NCI-H82 (cell line): Measurements from ENCODE around the gene GRIK3.
A peak's percentile ranks its signal among the peaks of the same experiment; 100 is the strongest.
"Not testable (repeated sequence)": the region's sequence is repeated elsewhere in the genome, so short reads cannot be mapped to it uniquely, and the experiment has no call there.

Experiments used
- DNase-seq: peaks from one replicate; lab custom pipeline; 2025; lab: John Stamatoyannopoulos, UW

The GRIK3 gene

DNA sequence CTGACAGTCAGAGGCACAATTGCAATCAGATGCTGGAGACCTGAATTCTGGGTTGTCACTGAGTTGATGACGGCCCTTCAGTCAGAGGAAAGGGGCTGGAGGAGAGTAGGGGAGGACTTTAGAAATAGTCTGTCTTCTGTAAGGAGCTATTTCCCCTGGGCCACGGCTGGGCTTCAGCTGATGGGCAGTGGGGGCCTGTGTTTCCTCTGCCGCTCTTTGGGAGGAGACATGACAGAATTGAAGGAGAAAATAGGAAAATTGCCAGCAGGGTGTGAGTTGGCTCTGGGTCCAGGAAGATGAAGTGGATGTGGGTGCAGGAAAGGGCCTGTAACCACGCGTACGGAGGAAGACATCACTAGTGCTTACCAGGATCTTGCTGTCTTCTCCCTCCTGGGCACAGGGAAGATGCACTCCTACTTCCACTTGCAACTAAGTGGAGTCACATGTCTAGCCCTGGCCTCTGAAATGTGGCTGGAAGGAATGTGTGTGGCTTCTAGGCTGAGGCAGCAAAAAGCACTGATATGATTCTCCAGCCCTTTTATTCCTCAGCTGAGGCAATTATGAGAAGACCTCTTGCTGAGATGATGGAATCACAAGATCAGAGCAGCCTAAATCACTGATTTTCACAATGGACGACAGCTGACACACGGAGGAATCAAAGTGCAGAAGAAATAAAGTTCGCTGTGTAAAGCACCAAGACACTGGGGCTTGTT lies 250.0 kb downstream of the GRIK3 start:
- no peak for DNase-seq

DNA sequence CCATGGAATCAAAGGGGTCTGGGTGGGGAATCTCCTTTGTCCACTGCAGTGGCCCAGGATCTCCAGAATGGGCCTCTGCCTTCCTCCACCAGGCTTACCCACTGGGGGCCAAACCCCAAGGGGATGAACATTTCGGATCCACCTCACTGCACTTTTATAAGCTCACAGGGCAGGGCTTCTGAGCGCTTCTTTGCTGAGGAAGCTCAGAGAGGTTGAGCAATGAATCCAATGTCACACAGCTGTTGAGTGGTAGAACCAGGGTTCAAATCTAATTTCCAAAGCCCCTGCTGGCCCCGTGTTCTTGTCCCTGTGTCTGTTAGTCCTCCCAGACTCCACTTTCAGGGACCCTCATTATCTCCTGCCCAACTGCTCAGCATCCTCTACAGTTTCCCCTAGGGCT lies 250.8 kb downstream of the GRIK3 start:
- DNase-seq = no peak

DNA sequence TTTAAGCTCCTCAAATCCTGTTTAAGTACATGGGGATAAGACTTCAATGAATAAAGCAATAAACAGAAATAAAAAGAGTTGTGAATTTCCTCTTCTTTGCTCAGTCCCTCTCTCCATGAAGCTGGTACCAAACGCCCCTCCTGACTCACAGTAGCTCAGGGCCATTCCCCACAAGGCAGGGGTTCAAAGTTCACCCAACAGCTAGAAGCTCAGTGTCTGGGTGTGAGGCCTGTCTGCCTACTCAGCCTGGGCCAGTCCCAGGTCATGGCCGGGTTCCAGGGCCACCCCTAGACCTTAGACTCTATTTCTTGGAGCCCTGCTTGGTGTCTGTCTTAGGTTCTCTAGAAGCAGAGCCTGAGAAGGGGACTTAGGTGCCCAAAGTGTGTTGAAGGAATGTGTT lies 251.5 kb downstream of the GRIK3 start:
- no peak for DNase-seq

DNA sequence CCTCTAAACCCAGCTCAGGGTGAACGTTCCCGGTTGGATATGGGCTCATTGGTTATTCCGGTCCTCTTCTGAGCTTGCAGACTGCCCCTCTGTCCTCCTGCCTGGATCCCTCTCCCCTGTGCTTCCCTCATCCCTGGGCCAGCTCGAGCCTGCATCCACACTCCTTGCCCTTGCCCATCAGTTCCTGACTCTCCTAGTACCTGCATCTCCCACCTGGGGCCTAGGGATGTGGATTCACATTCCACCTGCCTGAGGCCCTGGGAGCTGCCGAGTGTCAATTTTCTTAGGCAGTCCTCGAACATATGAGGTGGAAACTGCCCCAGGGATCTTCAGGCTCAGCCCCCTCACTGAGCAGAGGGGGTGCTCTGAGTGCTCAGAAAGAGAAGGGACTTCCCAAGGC lies 252.2 kb downstream of the GRIK3 start:
- DNase-seq = no peak

DNA sequence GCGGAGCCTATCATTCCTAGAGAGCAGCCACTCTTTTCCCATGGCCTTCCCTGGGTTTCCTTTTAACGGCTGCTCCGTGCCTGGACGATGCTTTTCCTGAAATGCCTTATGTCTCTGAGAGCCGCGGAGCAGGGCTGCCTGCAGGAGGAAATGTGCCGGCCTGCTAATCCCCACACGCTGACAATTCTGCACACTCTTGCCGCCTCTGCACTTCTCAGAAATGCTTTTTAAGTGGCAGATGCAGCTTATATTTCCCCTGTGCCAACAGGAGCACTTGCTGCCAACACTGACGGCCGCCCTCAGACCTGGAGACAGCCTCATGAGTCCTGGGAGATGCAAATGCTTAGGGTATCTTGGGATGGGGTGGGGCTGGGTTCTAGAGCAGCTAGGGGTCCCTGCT lies 253.2 kb downstream of the GRIK3 start:
- peak; percentile 32 for DNase-seq

DNA sequence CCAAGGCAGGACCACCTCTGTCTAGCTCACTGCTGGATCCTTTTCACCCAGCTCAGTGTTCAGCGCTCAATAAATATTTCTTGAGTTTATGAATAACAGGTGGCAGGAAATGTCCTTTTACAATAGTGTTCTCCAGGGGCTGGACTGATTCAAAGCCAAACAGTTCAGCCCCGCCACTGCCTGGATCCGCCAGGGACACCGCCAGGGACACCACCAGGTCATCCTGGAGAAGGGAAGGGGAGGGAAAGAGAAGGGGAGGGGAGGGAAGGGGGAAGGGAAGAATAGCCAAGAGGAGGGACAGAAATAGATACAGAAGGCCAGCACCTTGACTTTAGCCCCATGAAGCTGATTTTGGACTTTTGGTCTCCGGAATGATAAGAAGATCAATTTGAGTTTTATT lies 255.6 kb downstream of the GRIK3 start:
- DNase-seq = no peak

DNA sequence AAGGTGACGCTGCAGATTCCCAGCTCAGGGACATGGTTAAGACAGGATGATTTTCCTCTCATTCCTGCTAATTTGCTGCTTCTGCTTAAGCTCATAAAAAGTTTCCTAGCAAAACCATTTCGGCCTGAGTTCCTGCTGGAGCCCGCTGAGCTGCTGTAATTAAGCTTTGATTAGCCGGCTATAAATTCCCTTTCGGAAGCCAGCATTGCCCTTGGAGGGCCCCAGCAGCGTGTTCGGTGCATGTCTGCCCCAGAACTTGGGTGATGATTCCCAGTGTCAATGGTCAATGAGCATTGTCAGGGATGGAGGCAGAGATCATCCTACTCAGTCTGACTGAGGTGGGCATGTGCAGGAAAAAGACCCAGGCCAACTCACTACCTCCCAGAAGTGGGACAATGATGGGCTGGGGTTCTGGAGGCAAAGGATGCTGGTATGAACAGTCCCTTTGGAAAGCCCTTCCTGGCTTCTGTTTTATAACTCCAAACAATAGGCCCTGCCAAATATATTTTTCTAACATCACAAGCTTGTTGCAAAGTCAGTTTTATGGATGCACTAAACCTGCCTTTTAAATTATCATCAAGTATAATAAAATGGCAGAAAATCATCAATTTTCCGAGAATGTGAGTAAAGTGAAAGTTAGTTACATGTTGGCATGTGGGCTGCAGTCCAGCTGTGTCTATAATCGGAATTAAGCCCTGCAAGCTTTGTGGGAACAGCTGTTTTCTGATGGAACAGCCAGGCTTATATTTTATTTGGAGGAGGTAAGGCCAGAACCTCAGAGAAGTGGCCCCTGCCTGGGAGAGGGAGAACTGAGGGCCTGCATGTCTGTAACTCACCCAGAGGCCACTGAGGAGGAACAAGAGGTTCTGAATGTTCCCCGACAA lies 257.1 kb downstream of the GRIK3 start:
- peak; percentile 66 for DNase-seq

DNA sequence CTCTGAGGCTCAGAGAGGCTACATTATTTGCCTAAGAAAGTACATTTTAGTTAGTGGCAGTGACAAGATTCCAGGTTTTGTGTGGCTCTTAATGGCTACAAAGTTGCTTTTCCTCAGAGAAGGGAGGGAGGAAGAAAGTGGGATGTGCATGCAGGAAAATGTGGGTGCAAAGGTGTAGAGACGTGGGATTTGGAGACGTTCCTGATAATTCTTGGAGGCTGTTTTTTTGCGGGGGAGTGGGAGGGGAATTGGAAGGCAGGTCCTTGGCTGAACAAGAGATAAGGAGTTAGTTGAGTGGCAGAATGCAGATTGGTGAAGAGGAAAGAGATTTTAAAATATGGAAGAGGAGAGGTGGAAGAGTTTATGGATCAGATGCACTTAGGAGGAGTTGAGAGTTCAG lies 258.1 kb downstream of the GRIK3 start:
- DNase-seq = no peak

DNA sequence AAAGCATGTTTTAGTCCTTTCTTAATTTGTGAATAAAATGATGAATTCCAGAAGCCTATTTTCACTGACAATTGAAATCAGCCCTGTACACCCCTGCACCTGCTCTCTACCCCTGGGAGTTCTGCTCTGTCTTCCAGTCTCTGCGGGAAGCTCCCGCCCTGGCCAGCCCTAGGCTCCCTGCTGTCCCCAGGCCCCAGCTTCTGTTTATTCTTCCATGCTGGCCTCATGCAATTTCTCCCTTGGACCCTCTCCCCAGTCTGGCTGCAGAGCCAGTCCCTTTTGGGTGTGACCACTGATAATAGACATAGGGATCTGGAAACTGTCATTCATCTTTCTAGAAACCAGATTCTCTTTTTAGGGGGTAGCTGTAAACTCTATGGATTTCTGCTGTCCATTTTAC lies 258.6 kb downstream of the GRIK3 start:
- peak; percentile 72 for DNase-seq

DNA sequence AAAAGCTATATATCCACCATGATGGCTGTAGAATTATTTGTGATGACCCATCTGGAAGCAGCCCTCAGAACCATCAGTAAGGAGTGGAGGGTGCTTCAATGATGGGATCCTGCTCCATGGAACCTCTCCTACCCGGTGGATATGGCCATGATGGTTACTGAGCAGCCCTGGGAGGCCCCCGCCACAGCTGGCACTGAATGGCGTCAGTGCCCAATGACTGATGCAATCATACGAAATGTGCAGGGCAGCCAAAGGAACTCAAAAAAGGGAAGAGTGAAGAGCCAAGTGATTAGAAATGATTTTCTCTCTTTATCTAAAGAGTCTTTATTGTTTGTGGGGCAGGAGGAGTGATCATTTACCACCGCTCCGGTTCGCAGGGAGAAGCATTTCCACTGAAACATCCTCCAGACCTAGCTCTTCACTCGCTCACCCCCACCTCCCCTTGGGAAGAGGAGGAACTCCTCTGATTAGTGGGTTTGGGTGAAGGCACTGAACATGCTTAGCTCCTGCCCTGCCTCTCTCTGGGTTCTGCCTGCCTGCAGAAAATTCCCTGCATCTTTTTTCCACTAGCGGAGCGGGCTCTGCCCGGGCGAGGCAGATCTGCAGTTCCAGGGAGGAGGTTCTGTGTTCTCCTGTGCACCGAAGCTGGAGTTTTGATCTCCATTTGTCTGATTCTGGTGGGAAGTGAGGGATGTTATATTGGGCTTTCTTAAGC lies 260.3 kb downstream of the GRIK3 start:
- DNase-seq = peak; percentile 73

DNA sequence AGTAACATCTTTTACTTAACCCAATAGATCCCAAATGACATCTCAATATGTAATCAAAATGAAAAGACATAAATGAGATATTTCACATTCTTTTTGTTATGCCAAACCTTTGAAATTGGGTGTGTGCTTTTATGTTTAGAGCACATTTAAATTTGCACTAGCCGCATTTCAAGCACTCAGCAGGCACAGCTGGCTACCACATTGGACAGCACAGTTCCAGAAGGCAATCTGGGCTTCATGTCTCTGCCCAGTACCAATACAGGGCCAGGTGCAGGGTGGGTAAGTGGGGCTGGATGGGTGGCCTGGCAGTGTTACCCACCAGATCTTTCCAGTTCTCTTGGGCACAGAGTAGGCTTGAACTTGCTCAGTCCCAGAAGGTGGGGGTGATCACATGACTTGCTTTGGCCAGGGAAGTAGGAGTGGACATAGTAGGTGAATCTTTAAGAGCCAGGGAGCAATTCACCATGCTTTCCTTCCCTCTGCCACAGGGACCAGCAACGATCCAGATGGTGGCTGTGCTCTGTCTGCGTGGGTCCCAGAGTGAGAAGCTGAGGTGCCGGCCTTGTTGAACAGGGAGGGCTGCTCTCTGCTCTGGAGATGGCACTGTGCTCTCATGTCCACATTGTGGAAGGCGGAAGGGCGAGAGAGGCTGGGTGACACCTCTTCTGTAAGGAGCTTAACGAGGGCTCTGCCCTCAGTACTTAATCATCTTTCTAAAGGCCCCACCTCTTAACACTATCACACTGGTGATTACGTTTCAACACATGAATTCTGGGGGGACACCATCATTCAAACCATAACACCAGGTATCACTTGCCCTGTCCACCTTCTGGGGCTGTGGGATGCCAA lies 261.4 kb downstream of the GRIK3 start:
- DNase-seq = peak; percentile 86

DNA sequence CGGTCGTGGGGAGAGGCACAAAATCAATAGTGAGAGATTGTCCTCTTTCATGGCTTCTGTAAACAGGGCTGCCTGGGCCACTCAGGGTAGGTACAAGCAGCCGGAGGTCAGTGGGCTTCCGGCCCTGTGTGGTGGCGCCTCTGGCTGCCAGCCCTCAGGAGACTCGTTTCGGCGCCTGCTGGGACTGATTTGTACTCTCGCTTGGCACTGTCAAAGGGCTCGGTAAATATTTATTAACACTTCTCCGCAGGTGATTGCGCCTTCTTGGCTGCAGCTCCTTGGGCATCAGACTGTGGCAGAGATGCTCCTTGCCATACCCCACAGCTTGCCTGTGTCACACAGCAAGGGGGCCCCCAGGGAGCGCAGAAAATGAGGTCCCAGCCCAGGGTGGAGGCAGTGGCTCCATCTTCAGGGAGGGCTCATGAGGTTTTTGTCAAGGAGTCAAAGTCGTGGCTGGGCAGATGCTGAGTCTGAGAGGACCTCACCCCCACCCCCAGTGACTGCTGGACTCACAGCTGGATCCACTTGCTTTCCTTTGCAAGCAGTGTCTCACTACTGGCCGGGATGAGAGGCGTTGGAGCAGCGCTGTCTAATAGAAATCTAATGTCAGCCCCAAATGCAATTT lies 262.5 kb downstream of the GRIK3 start:
- peak; percentile 41 for DNase-seq

DNA sequence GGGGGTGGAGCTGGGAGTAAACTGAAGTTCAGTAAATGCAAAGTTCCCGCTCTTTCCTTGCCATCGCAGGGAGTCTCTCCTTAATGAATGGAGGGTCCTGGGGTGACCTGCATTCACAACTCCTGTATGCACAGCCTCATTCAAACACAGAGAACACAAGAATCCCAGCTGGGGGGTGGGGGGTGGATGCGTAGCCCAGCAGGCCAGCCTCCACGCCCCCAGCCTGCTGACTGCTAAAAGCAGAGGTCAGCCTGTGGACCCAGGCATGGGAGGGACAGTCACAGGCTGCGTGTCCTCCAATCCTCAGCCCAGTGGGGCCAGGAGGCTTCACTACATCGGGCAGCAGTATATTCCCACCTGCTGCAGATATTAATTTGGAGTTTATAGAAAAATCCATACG lies 263.1 kb downstream of the GRIK3 start:
- peak; percentile 58 for DNase-seq

DNA sequence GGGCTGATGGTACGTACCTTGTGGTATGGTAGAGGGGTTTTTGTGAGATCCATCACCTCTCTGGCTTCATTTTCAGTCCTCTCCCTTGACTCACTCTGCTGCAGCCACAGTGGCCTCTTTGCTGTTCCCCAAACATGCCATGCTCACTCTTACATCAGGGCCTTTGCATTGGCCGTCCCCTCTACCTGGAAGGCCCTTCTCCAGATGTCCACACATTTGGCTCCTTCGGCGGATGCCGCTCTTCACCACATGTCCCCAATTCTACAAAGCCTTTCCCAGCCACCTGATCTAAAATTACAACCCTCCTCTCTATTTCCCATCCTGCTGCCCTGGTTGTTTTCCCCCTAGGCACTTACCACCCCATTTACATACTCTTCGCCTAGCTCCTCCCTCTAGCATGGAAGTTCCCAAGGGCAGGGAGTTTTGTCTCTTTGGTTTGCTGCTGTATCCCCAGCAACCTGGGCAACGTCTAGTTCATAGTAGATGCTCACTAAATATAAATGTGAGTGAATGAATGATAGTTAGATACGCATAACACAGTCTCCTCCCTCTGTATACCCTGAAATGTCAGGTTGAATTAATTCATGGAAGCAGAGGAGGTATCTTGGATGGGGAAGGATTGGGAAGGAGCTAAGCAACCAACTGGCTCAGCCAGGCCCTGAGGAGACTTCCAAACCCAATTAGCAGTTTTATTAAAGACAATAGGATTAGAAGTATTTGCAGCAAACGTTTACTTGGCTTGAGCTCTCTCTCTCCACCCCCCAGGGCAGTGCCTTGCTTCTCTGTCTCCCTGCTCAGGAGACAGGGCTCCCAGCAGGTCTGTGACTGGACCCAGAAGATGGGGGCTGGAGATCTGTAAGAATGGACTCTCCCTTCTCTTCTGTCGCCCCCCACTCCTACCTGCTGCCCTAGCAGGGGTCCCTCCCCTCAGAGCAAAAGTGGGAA lies 264.2 kb downstream of the GRIK3 start:
- peak; percentile 99 for DNase-seq

DNA sequence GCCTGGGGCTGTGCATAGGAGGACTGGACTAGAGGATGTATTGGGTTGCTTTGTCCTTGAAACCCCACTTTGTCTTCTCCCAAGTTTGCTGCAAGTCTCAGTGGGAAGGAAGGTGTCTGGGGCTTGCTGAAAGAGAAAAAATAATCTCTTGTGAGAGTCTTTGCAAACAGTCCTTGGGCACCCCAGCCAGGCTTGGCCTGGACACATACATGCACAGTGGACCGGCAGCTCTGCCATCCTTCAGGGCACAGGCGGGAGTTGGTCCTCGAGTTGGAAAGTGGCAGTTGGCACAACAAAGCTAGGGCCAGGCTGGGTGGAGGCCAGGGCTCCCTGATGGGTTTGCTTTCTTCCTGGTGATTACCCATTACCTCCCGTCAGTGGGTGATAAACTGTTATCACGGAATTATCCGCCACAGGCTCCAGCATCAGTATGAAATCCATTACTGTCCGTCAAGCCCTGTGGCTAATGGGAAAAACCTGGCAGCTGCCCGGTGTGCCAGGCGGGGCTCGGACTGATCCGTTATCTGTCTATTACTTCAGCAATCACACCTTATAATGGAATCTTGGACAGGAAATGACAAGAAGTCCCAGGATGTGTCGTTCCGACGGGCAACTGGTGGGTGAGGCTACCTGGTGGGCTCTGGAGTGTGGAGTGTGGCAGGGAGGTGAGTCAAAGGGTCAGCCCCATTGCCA lies 265.7 kb downstream of the GRIK3 start:
- DNase-seq = peak; percentile 56

DNA sequence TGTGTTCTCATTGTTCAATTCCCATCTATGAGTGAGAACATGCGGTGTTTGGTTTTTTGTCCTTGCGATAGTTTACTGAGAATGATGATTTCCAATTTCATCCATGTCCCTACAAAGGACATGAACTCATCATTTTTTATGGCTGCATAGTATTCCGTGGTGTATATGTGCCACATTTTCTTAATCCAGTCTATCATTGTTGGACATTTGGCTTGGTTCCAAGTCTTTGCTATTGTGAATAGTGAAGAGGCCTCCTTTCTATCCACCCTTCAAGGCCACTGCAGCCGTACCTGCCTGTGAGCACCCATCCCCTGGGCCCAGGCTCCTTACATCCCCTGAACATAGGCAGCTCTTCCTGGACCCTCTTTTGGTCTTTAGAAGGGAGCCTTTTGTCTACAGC lies 266.9 kb downstream of the GRIK3 start:
- not testable (repeated sequence) for DNase-seq

DNA sequence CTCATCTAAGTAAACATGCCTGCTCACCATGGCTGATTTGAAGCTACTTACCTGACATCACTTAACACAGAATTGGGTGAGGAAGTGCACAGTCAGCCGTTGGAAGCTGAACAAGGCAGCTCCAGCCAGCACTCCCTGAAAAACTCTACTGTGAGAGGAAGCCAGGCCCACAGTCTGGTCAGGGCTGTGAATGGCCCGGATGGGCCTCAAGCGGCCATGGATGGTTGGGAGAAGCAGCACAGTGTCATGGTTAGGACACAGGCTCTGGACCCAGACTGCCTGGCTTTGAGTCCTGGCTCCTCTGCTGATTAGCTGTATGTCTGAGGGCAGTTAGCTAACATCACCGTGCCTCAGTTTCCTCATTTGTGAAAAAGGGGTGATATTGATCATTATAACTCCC lies 267.8 kb downstream of the GRIK3 start:
- DNase-seq = no peak

DNA sequence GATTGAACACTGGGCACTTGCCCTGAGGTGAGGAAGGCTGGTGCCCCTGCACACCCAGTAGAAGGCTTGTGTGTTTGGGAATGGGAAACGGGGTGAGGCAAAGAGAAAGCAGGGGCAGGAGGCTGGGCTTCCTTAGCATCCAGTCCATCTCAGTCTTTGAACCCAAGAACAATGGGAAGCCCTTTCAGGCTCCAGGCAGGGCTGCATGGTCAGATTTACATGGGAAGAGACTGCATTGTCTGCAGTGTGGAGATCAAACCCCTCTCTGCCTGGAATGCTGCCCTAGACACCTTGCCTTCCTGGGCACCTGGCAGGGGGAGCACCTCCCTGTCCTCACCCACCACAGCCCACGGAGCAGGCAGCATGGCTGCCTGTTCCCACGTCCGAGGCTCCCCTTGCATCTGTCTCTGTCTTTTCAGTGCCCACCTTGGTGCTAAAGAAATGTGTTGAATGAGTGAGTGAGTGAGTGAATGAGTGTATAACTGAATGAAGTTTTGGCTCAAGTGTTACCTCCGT lies 268.5 kb downstream of the GRIK3 start:
- DNase-seq = peak; percentile 62

DNA sequence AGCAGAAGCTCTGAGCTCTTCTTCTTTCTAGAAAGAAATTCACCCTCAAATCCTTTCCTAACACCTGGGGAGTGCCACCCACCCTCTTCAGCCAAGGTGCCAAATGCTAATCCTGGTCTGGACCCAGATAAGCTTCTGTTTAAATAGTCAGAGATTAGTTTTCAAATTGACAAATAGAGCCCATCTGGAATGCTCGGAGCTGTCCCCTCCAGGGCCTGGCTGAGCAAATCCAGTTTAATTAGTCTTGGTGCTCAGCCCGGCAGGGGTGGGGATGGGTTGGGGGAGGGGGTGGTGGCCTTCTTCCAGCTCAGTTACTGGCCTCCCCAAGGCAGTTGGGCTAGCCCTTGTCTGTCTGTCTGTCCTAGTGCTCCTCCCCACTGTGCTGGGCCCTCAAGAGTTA lies 269.5 kb downstream of the GRIK3 start:
- DNase-seq = peak; percentile 99
